PC-3 (cell line): ENCODE measurements around the gene RAB34.

Source experiments
- EZH2 ChIP-seq: fragments of 300-600 bp; sonication (generic); IDR thresholded peaks from one replicate; pipeline ENCODE4 v1.6.1; 2017; ENCODE audit warnings: antibody characterized with exemption, mild to moderate bottlenecking, low read length; ENCODE audit not compliant: unreplicated experiment
- TF ChIP-seq, protein P1 (sequence below): fragments of 300-600 bp; sonication (generic); conservative IDR thresholded peaks from 2 replicates; pipeline ENCODE4 v1.5.1; 2017; ENCODE audit warnings: antibody characterized with exemption, low read depth, mild to moderate bottlenecking, low read length

DNA sequence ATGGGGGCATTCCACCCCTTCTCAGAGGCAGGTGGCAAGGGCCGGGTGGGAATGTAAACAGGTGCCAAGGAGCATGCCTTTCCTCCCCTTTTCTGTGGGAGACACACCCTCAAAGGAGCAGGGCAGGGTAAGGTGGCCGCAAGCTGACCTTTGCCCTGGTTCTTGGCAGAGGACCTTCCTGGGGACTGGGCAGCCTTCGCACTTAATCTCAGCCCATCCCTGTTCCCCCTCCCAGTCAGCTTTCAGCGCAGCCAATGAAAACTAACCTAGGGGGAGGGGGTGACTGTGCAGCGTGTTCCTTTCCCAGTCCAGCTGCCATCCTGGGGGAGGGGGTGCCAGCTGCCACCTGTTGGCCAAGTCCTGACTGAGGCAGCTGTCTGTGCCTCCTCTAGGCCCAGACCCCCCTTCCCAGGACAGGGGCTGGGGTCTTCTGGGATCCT is 29.0 kb upstream of the RAB34 start:
- TF ChIP-seq EZH2: no peak
- TF ChIP-seq, protein P1, sequence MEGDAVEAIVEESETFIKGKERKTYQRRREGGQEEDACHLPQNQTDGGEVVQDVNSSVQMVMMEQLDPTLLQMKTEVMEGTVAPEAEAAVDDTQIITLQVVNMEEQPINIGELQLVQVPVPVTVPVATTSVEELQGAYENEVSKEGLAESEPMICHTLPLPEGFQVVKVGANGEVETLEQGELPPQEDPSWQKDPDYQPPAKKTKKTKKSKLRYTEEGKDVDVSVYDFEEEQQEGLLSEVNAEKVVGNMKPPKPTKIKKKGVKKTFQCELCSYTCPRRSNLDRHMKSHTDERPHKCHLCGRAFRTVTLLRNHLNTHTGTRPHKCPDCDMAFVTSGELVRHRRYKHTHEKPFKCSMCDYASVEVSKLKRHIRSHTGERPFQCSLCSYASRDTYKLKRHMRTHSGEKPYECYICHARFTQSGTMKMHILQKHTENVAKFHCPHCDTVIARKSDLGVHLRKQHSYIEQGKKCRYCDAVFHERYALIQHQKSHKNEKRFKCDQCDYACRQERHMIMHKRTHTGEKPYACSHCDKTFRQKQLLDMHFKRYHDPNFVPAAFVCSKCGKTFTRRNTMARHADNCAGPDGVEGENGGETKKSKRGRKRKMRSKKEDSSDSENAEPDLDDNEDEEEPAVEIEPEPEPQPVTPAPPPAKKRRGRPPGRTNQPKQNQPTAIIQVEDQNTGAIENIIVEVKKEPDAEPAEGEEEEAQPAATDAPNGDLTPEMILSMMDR: no peak
